ENCODE results near the gene ITK.

GRCh38 chr5:157286761-157287211 lies 106.1 kb downstream of the ITK start:
- no peak for TF ChIP-seq EP300 (IDR thresholded peaks at IDR 0.05; ENCODE audit: borderline replicate concordance)
- TF ChIP-seq YY1 (IDR thresholded peaks at IDR 0.05; ENCODE audit: low read depth): no peak
- TF ChIP-seq USF1 (IDR thresholded peaks at IDR 0.05): no peak
- no peak for TF ChIP-seq RAD21 (IDR thresholded peaks at IDR 0.05; ENCODE audit: low read depth)
- no peak for TF ChIP-seq MAX (IDR thresholded peaks at IDR 0.05)
- no peak for TF ChIP-seq TCF12 (IDR thresholded peaks at IDR 0.05; ENCODE audit: low read depth)
- TF ChIP-seq NFIC (IDR thresholded peaks at IDR 0.05): no peak
- no peak for TF ChIP-seq FOXM1 (IDR thresholded peaks at IDR 0.05; ENCODE audit: borderline replicate concordance, low read depth)
- no peak for TF ChIP-seq REST (IDR thresholded peaks at IDR 0.05; ENCODE audit: low read depth)
- no peak for TF ChIP-seq CEBPB (IDR thresholded peaks at IDR 0.05)
- no peak for TF ChIP-seq CREB1 (IDR thresholded peaks at IDR 0.05; ENCODE audit: low read depth)
- no peak for TF ChIP-seq EGR1 (IDR thresholded peaks at IDR 0.05)
- no peak for TF ChIP-seq TAF1 (IDR thresholded peaks at IDR 0.05; ENCODE audit: low read depth)

All from Ishikawa (cell line).